Measurements from ENCODE around the gene IL17A. TPM values are rescaled to one million over a fixed set of nuclear protein-coding genes. Genes with fewer than 3 reads are reported as not detected.

Gene IL17A
- total RNA-seq, 1 experiment from 2014 or later: not detected

GRCh38 chr6:52207066-52207465 lies 20.9 kb downstream of the IL17A start:
- Mint-ChIP-seq H3K27ac (no peak overlapping the region), H3K27me3 (ENCODE audit: low read depth) (no peaks in the 10 kb centered on the region; the same call in 1 of the 2 replicates), H3K4me3 (no peak overlapping the region), H3K4me1 (peaks cover 6% of the 10 kb centered on the region), H3K36me3 (no peaks in the 10 kb centered on the region), H3K9me3 (peaks cover 11% of the 10 kb centered on the region)
- TF ChIP-seq E2F5 (CRISPR knock-in tag; IDR thresholded peaks at IDR 0.05) (no peak), ZNF416 (CRISPR knock-in tag; IDR thresholded peaks at IDR 0.05) (no peak), CTCF (IDR thresholded peaks at IDR 0.05) (no peak), HMGA2 (CRISPR knock-in tag; IDR thresholded peaks at IDR 0.05) (no peak), MAX (CRISPR knock-in tag; IDR thresholded peaks at IDR 0.05) (no peak), CBFB (CRISPR knock-in tag; IDR thresholded peaks at IDR 0.05; ENCODE audit: low read depth) (no peak), JAZF1 (CRISPR knock-in tag; IDR thresholded peaks at IDR 0.05) (no peak), E2F4 (CRISPR knock-in tag; IDR thresholded peaks at IDR 0.05; ENCODE audit: borderline replicate concordance, low read depth) (no peak), ZBTB43 (CRISPR knock-in tag; IDR thresholded peaks at IDR 0.05) (no peak), RELA (CRISPR knock-in tag; IDR thresholded peaks at IDR 0.05; ENCODE audit: borderline replicate concordance) (no peak), NR3C1 (CRISPR knock-in tag; conservative IDR thresholded peaks at IDR 0.05; ENCODE audit: low read depth) (no peak), ZNF532 (CRISPR knock-in tag; IDR thresholded peaks at IDR 0.05; ENCODE audit: borderline replicate concordance) (no peak), ZNF121 (CRISPR knock-in tag; IDR thresholded peaks at IDR 0.05) (no peak), NFYB (CRISPR knock-in tag; conservative IDR thresholded peaks at IDR 0.05; ENCODE audit: low read depth) (no peak), E2F1 (CRISPR knock-in tag; IDR thresholded peaks at IDR 0.05) (no peak), TP53 (CRISPR knock-in tag; IDR thresholded peaks at IDR 0.05) (no peak)
- POLR2A ChIA-PET: no interaction called here
- no peak for DNase-seq (ENCODE audit: low spot score)
- no peak for ATAC-seq
- CTCF ChIA-PET: interaction anchor here (0.6 to 1.0 kb wide), 2 partner anchors 43 to 84 kb away, joined by 3 read pairs; no protein-coding TSS in a partner anchor
